Ureter (tissue), 1 donor: ENCODE measurements around the gene LNX2. TPM values are rescaled to one million over a fixed set of nuclear protein-coding genes. Genes with fewer than 3 reads are reported as not detected.
A peak's percentile ranks its signal among the peaks of the same experiment; 100 is the strongest.
"Not testable (repeated sequence)": the region's sequence is repeated elsewhere in the genome, so short reads cannot be mapped to it uniquely, and the experiment has no call there.

Source experiments
- DNase-seq: peaks from one replicate; pipeline ENCODE4 v3.0.0-alpha.2; 2020; ENCODE audit warnings: low spot score
- total RNA-seq: library from RNA; stranded (reverse); gene quantifications from one replicate; pipeline ENCODE4 v1.2.4, GENCODE V29; 2023
- donor health status: DM: yes; HTN: yes; CAD: no.

Gene LNX2
- total RNA-seq, 1 donor from 2014 or later, result 15.0 TPM

DNA sequence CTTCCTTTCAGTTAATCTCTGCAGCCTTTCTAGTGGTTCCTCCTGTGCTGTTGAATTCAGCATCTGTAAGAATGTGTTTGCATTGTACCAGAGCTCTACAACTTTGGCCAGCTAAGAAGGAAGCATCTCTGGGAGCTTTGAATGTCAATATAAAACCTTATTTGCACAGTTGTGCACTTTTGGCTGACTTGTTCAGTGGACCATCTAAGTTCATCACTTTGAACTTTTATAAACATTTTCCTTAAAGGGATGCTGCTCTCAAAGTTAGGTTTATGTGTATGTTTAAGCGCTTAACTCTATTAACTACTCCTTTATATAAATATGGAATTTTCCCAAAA lies 16.9 kb upstream of the LNX2 start:
- DNase-seq, result no peak

- DNase-seq, result no peak
Measured at GRCh38 chr13:27636589-27637288, 16.4 kb upstream of the LNX2 start.

- DNase-seq, result no peak
Measured at GRCh38 chr13:27635266-27635665, 14.9 kb upstream of the LNX2 start.

- DNase-seq, result no peak
Measured at GRCh38 chr13:27634791-27635190, 14.5 kb upstream of the LNX2 start.

DNA sequence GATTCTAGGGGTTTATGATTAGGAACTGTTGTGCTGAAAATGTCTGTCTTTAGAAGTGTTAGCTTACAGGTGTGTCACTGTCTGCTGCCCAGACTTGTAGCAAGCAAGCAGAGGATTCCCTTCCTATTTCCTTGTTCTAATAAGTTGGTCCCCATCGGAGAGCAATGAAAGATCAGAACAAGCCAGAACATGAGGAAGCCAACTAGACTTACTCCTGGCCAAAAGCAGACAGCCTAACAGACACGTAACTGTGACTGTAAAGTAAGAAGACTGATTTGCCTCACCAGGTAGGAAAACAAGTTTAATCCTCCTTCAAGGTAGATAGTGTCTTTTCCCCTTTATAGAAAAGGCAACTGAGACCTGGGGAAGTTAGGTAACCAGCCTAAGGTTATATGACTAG lies 13.9 kb upstream of the LNX2 start:
- peak; percentile 48 for DNase-seq

- no peak for DNase-seq
Measured at GRCh38 chr13:27632648-27633047, 12.3 kb upstream of the LNX2 start.

GRCh38 chr13:27632214-27632613 lies 11.9 kb upstream of the LNX2 start:
- DNase-seq, result no peak

DNA sequence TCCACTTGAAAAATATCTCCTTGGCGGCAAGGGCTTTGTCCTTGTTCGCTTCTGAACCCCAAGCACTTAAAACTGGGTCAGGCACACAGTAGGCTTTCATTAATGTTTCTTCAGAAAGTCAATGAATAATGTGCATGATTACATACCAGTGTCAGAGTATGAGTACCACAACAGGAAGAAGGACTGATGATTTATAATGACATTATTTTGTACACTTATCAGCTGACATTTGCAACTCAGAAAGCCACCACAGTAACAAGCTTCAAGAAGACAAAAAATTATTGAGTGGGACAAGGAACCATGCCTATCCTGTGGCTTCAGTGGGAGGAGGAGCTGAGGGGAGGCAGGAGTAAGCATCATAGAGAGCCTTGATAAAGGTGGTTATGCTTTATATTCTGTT lies 11.3 kb upstream of the LNX2 start:
- DNase-seq, result no peak

GRCh38 chr13:27631156-27631555 lies 10.8 kb upstream of the LNX2 start:
- no peak for DNase-seq

DNA sequence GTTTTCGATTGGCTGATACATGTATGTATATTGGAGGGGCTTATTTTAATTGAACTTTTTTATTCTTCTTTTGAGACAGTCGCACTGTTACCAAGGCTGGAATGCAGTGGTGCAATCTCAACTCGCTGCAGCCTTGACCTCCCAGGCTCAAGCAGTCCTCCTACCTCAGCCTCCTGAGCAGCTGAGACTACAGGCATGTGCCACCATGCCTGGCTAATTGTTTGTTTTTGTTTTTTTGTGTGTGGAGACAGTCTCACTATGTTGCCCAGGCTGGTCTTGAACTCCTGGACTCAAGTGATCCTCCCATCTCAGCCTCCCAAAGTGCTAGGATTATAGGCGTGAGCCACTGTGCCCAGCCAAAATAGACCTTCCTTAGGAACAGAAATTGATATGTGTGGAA lies 8.4 kb upstream of the LNX2 start:
- not testable (repeated sequence) for DNase-seq

DNA sequence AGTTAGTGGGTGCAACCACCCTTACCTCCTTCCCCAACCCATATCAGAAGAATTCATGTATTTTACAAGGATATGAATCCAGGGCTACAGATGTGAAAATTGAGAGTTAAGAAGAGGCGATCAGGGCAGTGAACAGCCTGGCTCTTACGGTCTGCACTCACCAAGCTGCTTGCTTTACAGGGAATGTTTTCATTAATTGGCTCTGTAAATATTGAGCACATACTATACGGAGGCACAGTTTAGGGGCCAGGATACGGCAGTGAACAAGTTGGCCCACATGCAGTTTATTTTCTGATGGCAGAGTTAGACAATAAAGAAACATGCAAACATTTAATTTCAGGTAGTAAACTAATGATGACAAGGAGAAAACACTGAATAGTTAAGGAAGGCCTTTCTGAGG lies 7.8 kb upstream of the LNX2 start:
- no peak for DNase-seq

GRCh38 chr13:27627380-27627779 lies 7.1 kb upstream of the LNX2 start:
- DNase-seq, result no peak

DNA sequence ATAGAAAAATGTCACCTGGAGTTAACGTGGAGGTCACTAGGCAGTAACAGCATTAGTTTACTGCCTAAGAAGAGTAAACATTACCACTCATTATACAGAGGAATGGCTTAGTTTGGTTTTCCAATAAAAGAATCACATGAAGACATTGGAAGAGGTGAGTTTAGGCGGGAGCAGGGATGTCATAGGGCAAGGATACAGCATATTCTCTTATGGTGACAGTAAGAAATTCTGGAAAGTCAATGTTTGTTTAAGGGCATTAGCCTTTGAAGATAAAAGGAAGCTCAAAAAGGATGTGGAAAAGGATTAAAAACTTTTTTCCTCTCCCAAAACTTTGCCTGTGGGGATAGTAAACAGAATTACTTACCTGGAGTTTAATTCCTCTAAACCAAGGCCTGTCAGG lies 5.5 kb upstream of the LNX2 start:
- no peak for DNase-seq

DNA sequence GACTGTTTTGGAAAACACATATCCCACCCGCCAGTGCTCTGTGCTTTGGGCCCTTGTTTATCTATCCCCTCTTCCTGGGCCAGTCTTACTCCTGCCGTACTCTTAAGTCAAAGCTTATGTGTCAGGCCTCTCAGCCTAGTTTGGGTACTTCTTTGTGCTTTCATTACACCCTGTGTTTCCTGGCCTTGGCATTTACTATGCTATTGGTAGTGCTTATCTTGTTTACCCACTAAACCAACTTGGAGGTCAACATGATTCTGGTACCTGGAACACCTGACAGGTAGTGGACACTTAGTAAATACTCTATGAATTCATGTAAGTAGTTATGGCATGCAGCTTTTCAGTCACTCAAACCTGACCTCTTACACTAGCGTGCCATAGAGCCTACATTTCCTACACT lies 3.7 kb upstream of the LNX2 start:
- DNase-seq, result no peak

GRCh38 chr13:27622881-27623280 lies 2.6 kb upstream of the LNX2 start:
- DNase-seq, result no peak

GRCh38 chr13:27622102-27622820 lies 1.9 kb upstream of the LNX2 start:
- no peak for DNase-seq

- peak; percentile 89 for DNase-seq
Measured at GRCh38 chr13:27621366-27622101, 1.2 kb upstream of the LNX2 start, which contains the start of gene POLR1D. TSS of gene POLR1D (plus strand) at chr13:27621892. CDS start at chr13:27621984, 92 bp downstream.

DNA sequence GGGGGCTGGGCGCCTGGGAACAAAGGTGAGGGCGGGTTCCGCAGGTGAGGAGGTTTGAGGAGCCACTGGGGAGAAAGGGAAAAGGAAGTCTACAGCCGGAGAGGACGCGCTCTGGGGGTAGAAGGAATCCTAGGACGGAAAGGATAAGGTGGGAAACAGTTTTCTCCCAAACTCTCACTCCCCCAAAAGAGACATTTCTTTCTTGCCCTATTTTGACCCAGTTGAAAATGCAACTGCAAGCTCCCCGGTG lies 712 bp upstream of the LNX2 start:
- DNase-seq, result no peak

GRCh38 chr13:27619728-27620376 lies 477 bp downstream of the LNX2 start:
- DNase-seq, result peak; percentile 51

DNA sequence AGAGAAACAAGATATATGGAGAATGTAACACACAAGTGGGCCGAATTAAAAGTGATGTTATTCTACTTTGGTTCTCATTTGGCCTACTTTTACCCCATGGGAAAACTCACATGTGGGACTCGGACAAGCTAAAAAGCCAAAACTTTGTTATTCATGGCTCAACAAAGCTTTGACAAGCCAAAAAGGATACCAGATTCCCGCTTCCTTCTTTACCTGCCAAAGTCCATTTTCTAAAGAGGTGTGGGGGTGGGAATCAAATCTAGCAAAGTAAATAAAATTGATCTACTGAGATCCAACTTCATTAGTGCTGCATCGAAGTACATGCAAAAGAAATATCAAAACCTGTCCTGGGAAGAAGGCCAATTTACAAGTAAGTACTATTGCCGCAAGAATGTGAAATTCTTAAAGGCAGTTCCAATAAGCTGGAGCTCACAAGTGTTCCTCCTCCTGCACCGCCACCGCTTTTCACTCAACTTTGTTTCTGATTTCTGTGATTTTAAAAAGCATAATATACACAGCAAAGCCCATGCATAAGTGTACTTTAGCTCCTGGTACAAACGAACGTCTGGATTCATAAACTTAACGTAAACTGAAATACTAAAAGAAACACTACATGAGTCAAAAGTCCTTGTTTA lies 1.1 kb downstream of the LNX2 start:
- no peak for DNase-seq

- no peak for DNase-seq
Measured at GRCh38 chr13:27617881-27618321, 2.4 kb downstream of the LNX2 start.

DNA sequence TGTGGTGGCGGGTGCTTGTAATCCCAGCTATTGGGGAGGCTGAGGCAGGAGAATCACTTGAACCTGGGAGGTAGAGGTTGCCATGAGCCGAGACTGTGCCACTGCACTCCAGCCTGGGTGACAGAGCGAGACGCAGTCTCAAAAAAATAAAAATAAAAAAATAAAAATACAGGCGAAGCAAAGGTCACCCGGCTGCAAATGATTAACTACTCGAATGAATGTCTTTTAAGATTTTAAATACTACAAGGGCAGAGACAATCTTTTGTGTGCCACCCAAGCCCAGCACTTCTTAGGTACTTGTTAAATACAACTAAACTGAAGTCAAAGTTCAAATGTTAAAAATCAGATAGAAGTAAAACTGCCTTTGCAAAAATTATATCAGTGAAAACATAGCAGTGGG lies 6.7 kb downstream of the LNX2 start:
- DNase-seq, result no peak
